ENCODE measurements around the gene NPSR1. TPM values are rescaled to one million over a fixed set of nuclear protein-coding genes. Genes with fewer than 3 reads are reported as not detected.

The NPSR1 gene
- total and polyA plus RNA-seq, 4 donors, result not detected

DNA sequence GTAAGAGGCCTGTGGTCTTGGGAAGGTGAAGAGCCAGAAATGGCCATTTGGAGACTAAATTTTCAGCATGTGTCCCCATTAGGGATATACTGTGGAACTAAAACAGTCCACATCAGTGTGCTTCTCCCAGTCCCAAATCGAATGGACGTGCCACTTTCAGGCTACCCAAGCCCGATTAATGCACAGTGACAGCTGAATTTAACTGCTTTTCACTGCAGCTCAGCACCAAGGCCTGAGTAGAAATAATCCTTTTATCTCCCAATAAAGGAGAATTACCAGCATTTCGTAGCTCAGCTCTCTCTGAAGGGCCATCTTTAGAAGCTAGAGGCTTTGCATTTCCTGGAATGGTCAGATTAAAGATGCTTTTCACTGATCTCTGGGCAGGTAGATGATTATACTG lies 183.3 kb downstream of the NPSR1 start:
- TF ChIP-seq RXRA (IDR thresholded peaks at IDR 0.05), result no peak
- TF ChIP-seq NR2F2 (IDR thresholded peaks at IDR 0.05), result no peak
- no peak for TF ChIP-seq HNF4A (conservative IDR thresholded peaks at IDR 0.05)
- TF ChIP-seq HNF4G (IDR thresholded peaks at IDR 0.05), result no peak
- TF ChIP-seq TAF1 (conservative IDR thresholded peaks at IDR 0.05), result no peak
- TF ChIP-seq, protein P1, sequence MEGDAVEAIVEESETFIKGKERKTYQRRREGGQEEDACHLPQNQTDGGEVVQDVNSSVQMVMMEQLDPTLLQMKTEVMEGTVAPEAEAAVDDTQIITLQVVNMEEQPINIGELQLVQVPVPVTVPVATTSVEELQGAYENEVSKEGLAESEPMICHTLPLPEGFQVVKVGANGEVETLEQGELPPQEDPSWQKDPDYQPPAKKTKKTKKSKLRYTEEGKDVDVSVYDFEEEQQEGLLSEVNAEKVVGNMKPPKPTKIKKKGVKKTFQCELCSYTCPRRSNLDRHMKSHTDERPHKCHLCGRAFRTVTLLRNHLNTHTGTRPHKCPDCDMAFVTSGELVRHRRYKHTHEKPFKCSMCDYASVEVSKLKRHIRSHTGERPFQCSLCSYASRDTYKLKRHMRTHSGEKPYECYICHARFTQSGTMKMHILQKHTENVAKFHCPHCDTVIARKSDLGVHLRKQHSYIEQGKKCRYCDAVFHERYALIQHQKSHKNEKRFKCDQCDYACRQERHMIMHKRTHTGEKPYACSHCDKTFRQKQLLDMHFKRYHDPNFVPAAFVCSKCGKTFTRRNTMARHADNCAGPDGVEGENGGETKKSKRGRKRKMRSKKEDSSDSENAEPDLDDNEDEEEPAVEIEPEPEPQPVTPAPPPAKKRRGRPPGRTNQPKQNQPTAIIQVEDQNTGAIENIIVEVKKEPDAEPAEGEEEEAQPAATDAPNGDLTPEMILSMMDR (IDR thresholded peaks at IDR 0.05; ENCODE audit: low read depth, low read length, missing input control), result no peak
- TF ChIP-seq, protein P2, sequence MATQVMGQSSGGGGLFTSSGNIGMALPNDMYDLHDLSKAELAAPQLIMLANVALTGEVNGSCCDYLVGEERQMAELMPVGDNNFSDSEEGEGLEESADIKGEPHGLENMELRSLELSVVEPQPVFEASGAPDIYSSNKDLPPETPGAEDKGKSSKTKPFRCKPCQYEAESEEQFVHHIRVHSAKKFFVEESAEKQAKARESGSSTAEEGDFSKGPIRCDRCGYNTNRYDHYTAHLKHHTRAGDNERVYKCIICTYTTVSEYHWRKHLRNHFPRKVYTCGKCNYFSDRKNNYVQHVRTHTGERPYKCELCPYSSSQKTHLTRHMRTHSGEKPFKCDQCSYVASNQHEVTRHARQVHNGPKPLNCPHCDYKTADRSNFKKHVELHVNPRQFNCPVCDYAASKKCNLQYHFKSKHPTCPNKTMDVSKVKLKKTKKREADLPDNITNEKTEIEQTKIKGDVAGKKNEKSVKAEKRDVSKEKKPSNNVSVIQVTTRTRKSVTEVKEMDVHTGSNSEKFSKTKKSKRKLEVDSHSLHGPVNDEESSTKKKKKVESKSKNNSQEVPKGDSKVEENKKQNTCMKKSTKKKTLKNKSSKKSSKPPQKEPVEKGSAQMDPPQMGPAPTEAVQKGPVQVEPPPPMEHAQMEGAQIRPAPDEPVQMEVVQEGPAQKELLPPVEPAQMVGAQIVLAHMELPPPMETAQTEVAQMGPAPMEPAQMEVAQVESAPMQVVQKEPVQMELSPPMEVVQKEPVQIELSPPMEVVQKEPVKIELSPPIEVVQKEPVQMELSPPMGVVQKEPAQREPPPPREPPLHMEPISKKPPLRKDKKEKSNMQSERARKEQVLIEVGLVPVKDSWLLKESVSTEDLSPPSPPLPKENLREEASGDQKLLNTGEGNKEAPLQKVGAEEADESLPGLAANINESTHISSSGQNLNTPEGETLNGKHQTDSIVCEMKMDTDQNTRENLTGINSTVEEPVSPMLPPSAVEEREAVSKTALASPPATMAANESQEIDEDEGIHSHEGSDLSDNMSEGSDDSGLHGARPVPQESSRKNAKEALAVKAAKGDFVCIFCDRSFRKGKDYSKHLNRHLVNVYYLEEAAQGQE (IDR thresholded peaks at IDR 0.05), result no peak
- TF ChIP-seq, protein P3, sequence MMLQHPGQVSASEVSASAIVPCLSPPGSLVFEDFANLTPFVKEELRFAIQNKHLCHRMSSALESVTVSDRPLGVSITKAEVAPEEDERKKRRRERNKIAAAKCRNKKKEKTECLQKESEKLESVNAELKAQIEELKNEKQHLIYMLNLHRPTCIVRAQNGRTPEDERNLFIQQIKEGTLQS (IDR thresholded peaks at IDR 0.05), result no peak
- no peak for TF ChIP-seq EGR1 (IDR thresholded peaks at IDR 0.05; ENCODE audit: low read depth in 2 of 2)
- no peak for TF ChIP-seq FOXA1 (IDR thresholded peaks at IDR 0.05)
- no peak for TF ChIP-seq JUND (IDR thresholded peaks at IDR 0.05)
- no peak for TF ChIP-seq YY1 (IDR thresholded peaks at IDR 0.05)
- TF ChIP-seq SP1 (IDR thresholded peaks at IDR 0.05), result no peak
- TF ChIP-seq, protein P4, sequence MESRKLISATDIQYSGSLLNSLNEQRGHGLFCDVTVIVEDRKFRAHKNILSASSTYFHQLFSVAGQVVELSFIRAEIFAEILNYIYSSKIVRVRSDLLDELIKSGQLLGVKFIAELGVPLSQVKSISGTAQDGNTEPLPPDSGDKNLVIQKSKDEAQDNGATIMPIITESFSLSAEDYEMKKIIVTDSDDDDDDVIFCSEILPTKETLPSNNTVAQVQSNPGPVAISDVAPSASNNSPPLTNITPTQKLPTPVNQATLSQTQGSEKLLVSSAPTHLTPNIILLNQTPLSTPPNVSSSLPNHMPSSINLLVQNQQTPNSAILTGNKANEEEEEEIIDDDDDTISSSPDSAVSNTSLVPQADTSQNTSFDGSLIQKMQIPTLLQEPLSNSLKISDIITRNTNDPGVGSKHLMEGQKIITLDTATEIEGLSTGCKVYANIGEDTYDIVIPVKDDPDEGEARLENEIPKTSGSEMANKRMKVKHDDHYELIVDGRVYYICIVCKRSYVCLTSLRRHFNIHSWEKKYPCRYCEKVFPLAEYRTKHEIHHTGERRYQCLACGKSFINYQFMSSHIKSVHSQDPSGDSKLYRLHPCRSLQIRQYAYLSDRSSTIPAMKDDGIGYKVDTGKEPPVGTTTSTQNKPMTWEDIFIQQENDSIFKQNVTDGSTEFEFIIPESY (IDR thresholded peaks at IDR 0.05), result no peak
- TF ChIP-seq, protein P5, sequence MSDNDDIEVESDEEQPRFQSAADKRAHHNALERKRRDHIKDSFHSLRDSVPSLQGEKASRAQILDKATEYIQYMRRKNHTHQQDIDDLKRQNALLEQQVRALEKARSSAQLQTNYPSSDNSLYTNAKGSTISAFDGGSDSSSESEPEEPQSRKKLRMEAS (IDR thresholded peaks at IDR 0.05), result no peak
- TF ChIP-seq RAD21 (IDR thresholded peaks at IDR 0.05), result no peak
- H3K27ac ChIP-seq (ENCODE audit: low read depth in 1 of 2, low read length in 2 of 2), result no peak overlapping the region
- peaks cover 0 to 3% (median 0%) of the 10 kb centered on the region in 4 donors for H3K27me3 ChIP-seq (ENCODE audit: control insufficient read depth in 4 of 4, insufficient read depth in 4 of 4, low read length in 3 of 4)
- 83% methylated on average over 4 of the region's 4 CpGs for WGBS
- no peaks in the 10 kb centered on the region for H3K36me3 ChIP-seq (ENCODE audit: control insufficient read depth in 4 of 4, insufficient read depth in 3 of 4, low read depth in 1 of 4, low read length in 3 of 4)
- H3K9ac ChIP-seq (ENCODE audit: low read depth in 1 of 2, low read length in 2 of 2), result no peak overlapping the region
- H3K9me3 ChIP-seq (ENCODE audit: control insufficient read depth in 4 of 4, low read length in 3 of 4), result peaks cover 0 to 2% (median 0%) of the 10 kb centered on the region in 4 donors
- H3K4me1 ChIP-seq (ENCODE audit: control insufficient read depth in 4 of 4, insufficient read depth in 4 of 4, low read length in 3 of 4), result no peaks in the 10 kb centered on the region
- no peak for DNase-seq (ENCODE audit: low spot score)
- H3K4me3 ChIP-seq (ENCODE audit: low read depth in 1 of 3, low read length in 3 of 3), result no peak overlapping the region

DNA sequence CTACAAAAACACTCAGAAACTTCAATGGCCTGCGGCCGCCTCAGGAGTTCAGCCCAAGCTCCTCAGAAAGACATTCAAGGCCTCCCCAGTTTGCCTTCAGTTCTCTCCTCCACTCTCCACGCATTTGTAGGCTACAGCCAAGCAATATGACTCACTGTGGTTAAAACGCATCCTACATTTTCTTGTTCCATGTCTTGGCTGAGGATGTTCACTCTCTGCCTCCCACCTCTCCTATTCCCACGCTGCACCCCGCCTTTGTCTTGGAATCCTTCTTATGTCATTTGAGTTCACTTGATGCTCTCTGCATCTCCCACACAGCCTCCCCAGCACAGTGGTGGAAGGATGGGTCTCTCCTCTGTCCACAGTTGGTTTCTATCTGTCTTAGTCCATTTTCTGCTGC lies 184.8 kb downstream of the NPSR1 start:
- no peaks in the 10 kb centered on the region for H3K36me3 ChIP-seq (ENCODE audit: control insufficient read depth in 4 of 4, insufficient read depth in 3 of 4, low read depth in 1 of 4, low read length in 3 of 4)
- no peak overlapping the region for H3K27ac ChIP-seq (ENCODE audit: low read depth in 1 of 2, low read length in 2 of 2)
- no peak for DNase-seq (ENCODE audit: low spot score)
- no peak overlapping the region for H3K4me3 ChIP-seq (ENCODE audit: low read depth in 1 of 3, low read length in 3 of 3)
- no peak overlapping the region for H3K9ac ChIP-seq (ENCODE audit: low read depth in 1 of 2, low read length in 2 of 2)
- peaks cover 0 to 3% (median 0%) of the 10 kb centered on the region in 4 donors for H3K27me3 ChIP-seq (ENCODE audit: control insufficient read depth in 4 of 4, insufficient read depth in 4 of 4, low read length in 3 of 4)
- peaks cover 0 to 2% (median 0%) of the 10 kb centered on the region in 4 donors for H3K9me3 ChIP-seq (ENCODE audit: control insufficient read depth in 4 of 4, low read length in 3 of 4)
- no peaks in the 10 kb centered on the region for H3K4me1 ChIP-seq (ENCODE audit: control insufficient read depth in 4 of 4, insufficient read depth in 4 of 4, low read length in 3 of 4)
- WGBS, result 90% methylated on average over 6 of the region's 6 CpGs
- TF ChIP-seq, protein P3 (IDR thresholded peaks at IDR 0.05), result no peak
- no peak for TF ChIP-seq HNF4G (IDR thresholded peaks at IDR 0.05)
- TF ChIP-seq, protein P4 (IDR thresholded peaks at IDR 0.05), result no peak
- TF ChIP-seq FOXA1 (IDR thresholded peaks at IDR 0.05), result no peak
- no peak for TF ChIP-seq SP1 (IDR thresholded peaks at IDR 0.05)
- TF ChIP-seq TAF1 (conservative IDR thresholded peaks at IDR 0.05), result no peak
- no peak for TF ChIP-seq RAD21 (IDR thresholded peaks at IDR 0.05)
- no peak for TF ChIP-seq FOXA2 (IDR thresholded peaks at IDR 0.05)
- no peak for TF ChIP-seq JUND (IDR thresholded peaks at IDR 0.05)
- TF ChIP-seq, protein P1 (IDR thresholded peaks at IDR 0.05; ENCODE audit: low read depth, low read length, missing input control), result no peak
- TF ChIP-seq, protein P5 (IDR thresholded peaks at IDR 0.05), result no peak
- TF ChIP-seq RXRA (IDR thresholded peaks at IDR 0.05), result no peak
- no peak for TF ChIP-seq NR2F2 (IDR thresholded peaks at IDR 0.05)
- no peak for TF ChIP-seq EGR1 (IDR thresholded peaks at IDR 0.05; ENCODE audit: low read depth in 2 of 2)
- TF ChIP-seq YY1 (IDR thresholded peaks at IDR 0.05), result no peak
- no peak for TF ChIP-seq HNF4A (conservative IDR thresholded peaks at IDR 0.05)
